Activated CD4-positive, alpha-beta T cell treated with anti-CD3 and anti-CD28 coated beads, Interleukin-2, amount 10 ng/mL, durations not matched to agents 24 days and 14 days (primary cell): Measurements from ENCODE around the gene NR0B2. TPM values are rescaled to one million over a fixed set of nuclear protein-coding genes. Genes with fewer than 3 reads are reported as not detected.
A peak's percentile ranks its signal among the peaks of the same experiment; 100 is the strongest.
"Not testable (repeated sequence)": the region's sequence is repeated elsewhere in the genome, so short reads cannot be mapped to it uniquely, and the experiment has no call there.

Experiments used
- DNase-seq: peaks from one replicate; pipeline ENCODE4 v3.0.0; 2022
- H3K27ac Mint-ChIP-seq: one replicate; pipeline ENCODE4 v1.8.0; 2022; ENCODE audit warnings: mild to moderate bottlenecking, mixed read lengths
- H3K27me3 Mint-ChIP-seq: one replicate; pipeline ENCODE4 v1.8.0; 2022; ENCODE audit warnings: mixed read lengths
- H3K36me3 Mint-ChIP-seq: one replicate; pipeline ENCODE4 v1.8.0; 2022; ENCODE audit warnings: low read depth, mild to moderate bottlenecking, mixed read lengths
- H3K4me1 Mint-ChIP-seq: one replicate; pipeline ENCODE4 v1.8.0; 2021; ENCODE audit warnings: mixed read lengths
- H3K4me3 Mint-ChIP-seq: one replicate; pipeline ENCODE4 v1.8.0; 2022; ENCODE audit warnings: mild to moderate bottlenecking, moderate library complexity, mixed read lengths
- H3K9me3 Mint-ChIP-seq: one replicate; pipeline ENCODE4 v1.8.0; 2021; ENCODE audit warnings: mixed read lengths
- intact Hi-C: fragments of 100-400 bp; cut with micrococcal nuclease; formaldehyde crosslinking; loops from one replicate; pipeline ENCODE4 v1.15.1; 2023
- total RNA-seq: library from RNA; stranded (reverse); gene quantifications from 2 replicates; pipeline ENCODE4 v1.2.3, GENCODE V29; 2022

Gene NR0B2
- total RNA-seq, 1 donor from 2014 or later, result not detected

DNA sequence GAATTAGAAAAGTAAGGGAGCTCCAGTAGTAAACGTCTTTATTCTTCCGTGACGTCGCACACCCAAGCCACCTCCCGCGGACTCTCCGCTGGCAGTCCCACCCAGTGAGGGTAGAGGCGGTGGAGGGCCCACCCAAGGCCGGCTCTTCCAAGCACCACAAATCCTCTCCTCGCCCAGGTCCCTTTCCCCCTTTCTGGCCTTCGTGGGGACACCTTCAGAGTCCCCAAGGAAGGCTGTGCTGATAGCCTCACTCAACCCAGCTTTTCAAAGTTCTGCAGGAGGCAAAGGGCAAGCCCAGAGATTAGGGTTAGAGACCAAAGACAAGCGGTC is 23.3 kb downstream of the NR0B2 start:
- peaks cover 22% of the 10 kb centered on the region for H3K4me1 Mint-ChIP-seq
- no peak for DNase-seq
- no peaks in the 10 kb centered on the region for H3K9me3 Mint-ChIP-seq
- H3K36me3 Mint-ChIP-seq, result peaks cover 52% of the 10 kb centered on the region
- peak overlapping the region; percentile 94 for H3K27ac Mint-ChIP-seq
- intact Hi-C loops, result loop anchor here (1.0 kb wide), 2 partner anchors 25 to 31 kb away; partner anchors contain the start of gene NUDC
- no peaks in the 10 kb centered on the region for H3K27me3 Mint-ChIP-seq
- peak overlapping the region; percentile 96 for H3K4me3 Mint-ChIP-seq

DNA sequence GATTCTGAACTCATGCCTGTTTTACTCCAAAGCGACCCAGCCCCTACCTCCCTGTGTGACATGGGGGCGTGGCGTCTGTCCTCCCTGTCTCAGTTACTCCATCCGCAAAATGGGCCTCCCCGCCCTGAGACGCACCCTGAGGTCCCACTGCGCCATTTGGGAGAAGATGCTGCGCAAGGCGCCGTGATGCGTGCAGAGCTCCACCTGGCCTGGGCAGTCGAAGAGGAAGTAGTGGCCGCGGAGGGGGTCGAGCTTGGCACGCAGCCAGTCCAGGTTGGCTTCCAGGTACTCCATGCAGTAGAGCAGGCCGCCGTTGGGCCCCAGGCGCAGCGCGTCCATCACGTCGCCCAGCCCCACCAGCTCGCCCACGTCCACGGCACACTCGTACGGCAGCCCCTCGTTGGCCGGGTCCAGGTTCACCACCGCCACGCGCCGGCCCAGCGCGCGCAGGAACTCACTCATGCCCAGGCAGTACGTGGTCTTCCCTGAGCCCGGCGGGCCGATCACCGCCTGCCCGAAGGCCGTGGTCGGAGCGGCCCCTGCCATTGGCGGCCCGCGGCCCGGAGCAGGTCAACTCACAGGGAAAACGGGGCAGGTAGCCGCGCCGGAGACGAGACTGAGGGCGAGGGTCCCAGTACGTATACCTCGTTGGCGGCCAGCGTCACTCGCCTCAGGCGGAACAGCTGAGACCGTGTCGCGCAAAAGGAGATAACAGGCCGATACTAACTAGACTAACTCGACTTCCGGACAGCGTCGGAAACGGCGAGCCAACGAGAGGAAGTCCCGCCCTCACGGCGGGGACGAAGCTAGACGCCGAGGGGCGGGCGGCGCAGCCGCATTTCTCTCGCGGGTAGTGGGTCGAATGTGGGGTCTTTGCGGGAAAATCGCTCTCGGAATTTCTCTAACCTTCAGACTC is 24.0 kb downstream of the NR0B2 start, which contains the start of gene GPN2:
TSS of gene GPN2 (minus strand) at position 733 of the 916 bp plus-strand sequence. CDS start at position 546, 187 bp downstream.
- Mint-ChIP-seq H3K4me3 (peak within 1 kb of the TSS; percentile 96), H3K4me1 (peaks cover 22% of the 10 kb centered on the region), H3K9me3 (no peaks in the 10 kb centered on the region), H3K36me3 (peaks cover 57% of the 10 kb centered on the region), H3K27ac (peak within 1 kb of the TSS; percentile 94), H3K27me3 (no peaks in the 10 kb centered on the region)
- intact Hi-C loops, result loop anchor here (1.0 kb wide), 2 partner anchors 25 to 31 kb away; partner anchors contain the start of gene NUDC
- peak; percentile 95 for DNase-seq

DNA sequence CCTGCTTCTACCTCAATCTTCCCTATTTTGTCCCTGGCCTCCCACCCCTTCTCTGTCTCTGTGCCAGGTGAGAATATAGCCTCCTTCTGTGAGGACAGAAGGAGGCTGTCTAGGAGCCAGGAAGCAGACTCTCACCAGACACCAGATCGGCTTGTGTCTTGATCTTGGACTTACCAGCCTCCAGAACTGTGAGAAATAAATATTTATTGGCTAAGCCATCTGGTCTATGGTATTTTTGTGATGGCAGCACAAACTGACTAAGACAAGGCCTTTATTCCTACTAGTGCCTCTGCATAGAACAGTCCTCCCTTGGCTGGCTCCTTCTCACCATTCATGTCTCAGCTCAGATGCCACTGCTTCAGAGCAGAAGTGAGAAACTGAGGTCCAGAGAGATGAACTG is 25.5 kb downstream of the NR0B2 start:
- intact Hi-C loops, result no loop called here
- H3K27ac Mint-ChIP-seq, result peak overlapping the region; percentile 29
- H3K36me3 Mint-ChIP-seq, result peaks cover 56% of the 10 kb centered on the region
- no peaks in the 10 kb centered on the region for H3K27me3 Mint-ChIP-seq
- peaks cover 19% of the 10 kb centered on the region for H3K4me1 Mint-ChIP-seq
- H3K4me3 Mint-ChIP-seq, result peak overlapping the region; percentile 96
- H3K9me3 Mint-ChIP-seq, result no peaks in the 10 kb centered on the region
- DNase-seq, result no peak

DNA sequence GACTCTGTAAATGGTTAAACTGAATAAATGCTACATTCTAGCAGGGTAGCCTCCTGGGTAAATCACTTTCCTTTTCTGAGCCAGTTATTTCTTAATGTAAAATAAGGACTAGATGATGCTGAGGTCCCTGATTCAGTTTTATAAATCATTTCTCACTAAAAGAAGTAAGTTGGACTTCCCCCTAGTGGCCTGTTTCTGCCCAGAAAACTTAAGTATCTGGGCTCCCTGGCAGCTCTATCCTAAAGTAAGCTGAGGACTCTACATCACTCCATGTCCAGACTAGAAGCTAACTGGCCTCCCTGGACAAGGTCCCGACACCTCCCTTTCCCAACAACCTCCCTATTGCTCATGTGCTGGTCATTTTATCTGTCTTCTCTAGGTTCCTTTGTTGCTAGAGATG is 26.6 kb downstream of the NR0B2 start:
- Mint-ChIP-seq H3K27me3 (no peaks in the 10 kb centered on the region), H3K36me3 (peaks cover 53% of the 10 kb centered on the region), H3K27ac (no peak overlapping the region), H3K4me1 (peaks cover 19% of the 10 kb centered on the region), H3K4me3 (peak overlapping the region; percentile 43), H3K9me3 (no peaks in the 10 kb centered on the region)
- intact Hi-C loops, result no loop called here
- DNase-seq, result peak; percentile 73

DNA sequence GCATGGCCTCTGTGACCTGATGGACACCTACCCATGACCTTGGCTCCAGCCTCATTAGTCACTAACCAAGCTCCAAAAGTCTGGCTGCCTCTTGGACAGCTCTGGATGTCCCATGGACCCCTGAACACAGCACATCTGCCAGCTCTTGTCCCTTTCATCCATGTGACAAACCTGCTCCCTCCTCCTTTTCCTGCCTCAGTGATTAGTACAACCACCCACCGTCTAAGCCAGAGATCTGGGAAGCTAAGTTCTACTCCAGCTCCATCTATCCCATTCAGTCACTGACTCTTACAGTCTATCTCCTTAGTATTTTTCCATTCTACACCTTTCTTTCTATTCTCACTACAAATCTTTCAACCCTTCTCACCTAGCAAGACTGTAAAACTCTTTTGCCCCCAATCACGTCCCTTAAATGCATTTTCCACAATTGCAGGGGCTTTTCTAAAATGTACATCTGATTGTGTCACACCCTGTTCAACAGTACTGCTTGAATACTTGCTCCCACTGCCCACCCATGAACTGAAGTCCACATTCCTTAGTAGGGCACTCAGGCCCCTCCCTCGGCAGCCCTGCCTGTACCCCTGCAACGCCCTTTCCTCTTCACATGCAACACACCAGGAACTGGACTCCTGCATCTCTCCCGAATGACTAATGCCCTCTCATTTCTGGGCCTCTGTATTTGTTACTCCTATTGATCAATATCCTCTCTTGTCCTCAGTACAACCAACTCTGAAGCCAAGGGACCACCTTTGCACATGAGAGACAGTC is 30.9 kb downstream of the NR0B2 start:
- H3K4me3 Mint-ChIP-seq, result no peak overlapping the region
- peaks cover 45% of the 10 kb centered on the region for H3K36me3 Mint-ChIP-seq
- no peaks in the 10 kb centered on the region for H3K9me3 Mint-ChIP-seq
- no peak overlapping the region for H3K27ac Mint-ChIP-seq
- intact Hi-C loops, result no loop called here
- H3K27me3 Mint-ChIP-seq, result no peaks in the 10 kb centered on the region
- peaks cover 2% of the 10 kb centered on the region for H3K4me1 Mint-ChIP-seq
- DNase-seq, result no peak

DNA sequence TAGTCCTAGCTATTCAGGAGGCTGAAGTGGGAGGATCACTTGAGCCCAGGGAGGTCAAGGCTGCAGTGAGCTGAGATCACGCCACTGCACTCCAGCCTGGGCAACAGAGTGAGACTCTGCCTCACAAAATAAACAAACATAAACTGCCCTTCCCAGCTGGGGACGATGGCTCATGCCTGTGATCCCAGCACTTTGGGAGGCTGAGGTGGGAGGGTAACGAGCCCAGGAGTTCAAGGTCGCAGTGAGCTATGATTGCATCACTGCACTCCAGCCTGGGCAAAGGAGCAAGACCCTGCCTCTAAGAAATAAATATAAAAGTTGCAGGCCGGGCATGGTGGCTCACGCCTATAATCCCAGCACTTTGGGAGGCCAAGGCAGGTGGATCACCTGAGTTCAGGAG is 32.2 kb downstream of the NR0B2 start:
- H3K4me3 Mint-ChIP-seq, intact Hi-C loops, H3K27ac Mint-ChIP-seq, H3K27me3 Mint-ChIP-seq, H3K4me1 Mint-ChIP-seq, DNase-seq, H3K9me3 Mint-ChIP-seq: not testable (repeated sequence)
- H3K36me3 Mint-ChIP-seq, result peaks cover 44% of the 10 kb centered on the region

DNA sequence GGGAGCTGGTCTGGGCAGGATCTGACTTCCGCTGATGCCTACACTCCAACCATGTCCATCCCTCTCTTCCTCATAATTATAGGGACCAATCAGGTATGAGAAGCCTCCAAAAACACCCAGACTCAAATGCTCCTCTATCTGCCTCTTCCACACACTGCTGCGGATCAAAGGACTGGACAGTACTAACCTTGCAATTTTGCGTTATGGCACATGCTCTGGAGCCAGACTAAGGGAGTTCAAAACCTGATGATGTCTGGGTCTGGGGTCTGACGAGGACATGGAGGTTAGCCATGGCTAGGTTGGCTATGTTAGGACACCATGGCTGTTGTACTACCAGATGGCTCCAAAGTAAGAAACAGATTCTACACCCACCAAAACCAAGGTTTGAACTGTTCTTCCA is 34.0 kb downstream of the NR0B2 start:
- no peak overlapping the region for H3K4me3 Mint-ChIP-seq
- DNase-seq, result no peak
- peaks cover 2% of the 10 kb centered on the region for H3K4me1 Mint-ChIP-seq
- no peaks in the 10 kb centered on the region for H3K27me3 Mint-ChIP-seq
- H3K9me3 Mint-ChIP-seq, result no peaks in the 10 kb centered on the region
- no peak overlapping the region for H3K27ac Mint-ChIP-seq
- intact Hi-C loops, result loop anchor here (2.0 to 5.0 kb wide), 2 partner anchors 69 to 87 kb away; no protein-coding TSS in a partner anchor
- H3K36me3 Mint-ChIP-seq, result peaks cover 38% of the 10 kb centered on the region

DNA sequence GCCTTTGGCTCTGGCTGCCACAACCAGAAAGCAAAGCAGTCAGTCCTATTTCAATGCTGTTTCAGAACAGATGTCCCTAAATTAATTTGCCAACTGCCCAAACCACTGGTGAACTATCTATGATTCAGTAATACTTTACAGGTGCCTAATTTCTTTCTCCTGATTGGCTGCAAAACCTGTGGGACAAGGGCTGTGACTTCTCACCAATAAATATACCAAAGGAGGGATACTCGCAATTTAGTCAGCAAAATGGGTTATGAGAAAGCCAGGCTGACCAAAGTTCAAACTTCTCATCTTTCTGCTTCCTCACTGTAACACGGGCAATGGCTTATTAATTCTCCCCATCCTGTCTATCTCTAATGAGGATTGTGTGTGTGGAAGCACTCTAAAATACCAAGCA is 36.4 kb downstream of the NR0B2 start:
- Mint-ChIP-seq H3K4me1 (peaks cover 2% of the 10 kb centered on the region), H3K27me3 (no peaks in the 10 kb centered on the region), H3K36me3 (peaks cover 18% of the 10 kb centered on the region), H3K9me3 (no peaks in the 10 kb centered on the region), H3K4me3 (no peak overlapping the region), H3K27ac (no peak overlapping the region)
- no peak for DNase-seq
- intact Hi-C loops, result loop anchor here (5.0 kb wide), 1 partner anchor 85 kb away; no protein-coding TSS in a partner anchor

DNA sequence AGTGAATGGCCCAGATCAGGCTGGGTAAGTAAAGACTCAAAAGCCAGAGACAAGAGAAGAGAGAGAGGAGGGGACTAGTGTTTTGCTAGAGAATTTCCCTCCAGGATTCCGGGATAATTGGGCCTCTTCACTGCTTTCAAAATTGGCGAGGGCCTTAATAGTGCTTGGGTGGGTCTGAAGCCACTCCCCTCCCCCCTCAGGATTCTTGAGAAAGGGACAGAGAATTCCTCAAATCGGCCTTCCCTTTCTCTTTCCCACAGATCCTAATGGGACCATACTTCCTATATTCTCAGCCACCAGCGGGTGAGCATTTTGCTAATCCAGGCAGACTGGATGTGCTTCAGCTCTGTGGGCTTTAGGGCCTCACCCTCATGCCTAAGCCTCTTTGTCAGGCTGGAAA is 38.9 kb downstream of the NR0B2 start:
- peaks cover 2% of the 10 kb centered on the region for H3K4me1 Mint-ChIP-seq
- intact Hi-C loops, result loop anchor here (5.0 kb wide), 1 partner anchor 83 kb away; no protein-coding TSS in a partner anchor
- no peaks in the 10 kb centered on the region for H3K27me3 Mint-ChIP-seq
- H3K27ac Mint-ChIP-seq, result no peak overlapping the region
- no peak for DNase-seq
- no peak overlapping the region for H3K4me3 Mint-ChIP-seq
- peaks cover 13% of the 10 kb centered on the region for H3K36me3 Mint-ChIP-seq
- no peaks in the 10 kb centered on the region for H3K9me3 Mint-ChIP-seq

DNA sequence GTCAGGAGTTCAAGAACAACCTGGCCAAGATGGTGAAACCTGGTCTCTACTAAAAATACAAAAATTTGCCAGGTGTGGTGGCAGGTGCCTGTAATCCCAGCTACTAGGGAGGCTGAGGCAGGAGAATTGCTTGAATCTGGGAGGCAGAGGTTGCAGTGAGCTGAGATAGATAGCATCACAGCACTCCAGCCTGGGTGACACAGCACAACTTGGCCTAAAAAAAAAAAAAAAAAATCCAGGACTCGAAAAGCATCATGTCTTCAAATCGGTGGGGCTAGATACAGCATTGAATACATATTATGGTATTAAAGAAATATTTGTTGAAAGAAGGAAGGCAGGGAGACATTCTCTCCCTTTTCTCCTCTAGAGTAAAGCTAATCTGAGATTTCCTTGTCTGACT is 40.7 kb downstream of the NR0B2 start:
- H3K4me3 Mint-ChIP-seq, DNase-seq, H3K4me1 Mint-ChIP-seq, H3K9me3 Mint-ChIP-seq, intact Hi-C loops, H3K36me3 Mint-ChIP-seq, H3K27ac Mint-ChIP-seq, H3K27me3 Mint-ChIP-seq: not testable (repeated sequence)

DNA sequence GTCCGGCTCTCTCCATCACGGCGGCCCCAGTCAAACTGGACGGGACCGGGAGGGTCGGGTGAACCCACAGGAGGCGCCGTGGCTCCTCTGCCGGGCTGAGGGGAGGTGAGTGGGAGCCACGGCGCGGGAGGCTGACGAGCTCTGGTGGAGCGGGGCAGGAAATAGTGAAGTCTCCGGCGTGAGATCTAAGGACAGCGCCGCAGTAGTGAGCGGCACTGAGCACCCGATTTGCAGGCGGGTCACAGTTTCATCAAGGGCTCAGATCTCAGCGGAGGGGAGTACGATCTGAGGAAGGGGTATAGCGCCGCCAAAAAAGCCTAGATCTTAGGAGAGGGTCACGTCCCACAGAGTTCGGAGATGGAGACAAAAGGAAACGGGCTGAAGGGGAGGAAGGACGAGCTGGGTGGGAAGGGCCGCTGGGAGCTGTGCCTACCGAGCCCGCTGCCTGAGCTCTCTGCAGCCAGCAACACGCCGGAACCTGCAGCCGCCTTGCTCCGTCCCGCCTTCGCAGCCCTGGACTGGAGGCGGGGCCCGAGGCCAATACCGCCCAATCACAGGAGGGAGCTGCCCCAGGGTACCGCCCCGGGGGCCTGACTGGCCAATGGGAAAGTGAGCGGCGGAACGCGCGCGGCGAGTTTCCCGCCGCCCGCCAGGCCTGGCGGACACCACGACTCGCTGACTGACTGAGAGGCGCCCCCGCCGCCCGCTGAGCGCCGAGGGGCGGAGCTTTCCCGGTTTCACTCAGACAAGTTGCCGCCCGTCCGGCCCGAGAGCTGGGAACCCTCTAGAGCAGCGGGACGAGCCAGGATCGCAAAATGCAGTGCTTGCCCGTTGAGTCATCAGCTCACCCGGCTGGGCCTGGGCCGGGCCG is 48.9 kb downstream of the NR0B2 start:
- H3K4me1 Mint-ChIP-seq, result peaks cover 28% of the 10 kb centered on the region
- H3K9me3 Mint-ChIP-seq, result no peaks in the 10 kb centered on the region
- no peaks in the 10 kb centered on the region for H3K36me3 Mint-ChIP-seq
- peak overlapping the region; percentile 89 for H3K4me3 Mint-ChIP-seq
- H3K27ac Mint-ChIP-seq, result peak overlapping the region; percentile 90
- DNase-seq, result peak; percentile 99
- no peaks in the 10 kb centered on the region for H3K27me3 Mint-ChIP-seq
- intact Hi-C loops, result loop anchor here (1.0 to 2.0 kb wide), 4 partner anchors 12 to 78 kb away; partner anchors contain the start of genes GPN2, PIGV and ZDHHC18

DNA sequence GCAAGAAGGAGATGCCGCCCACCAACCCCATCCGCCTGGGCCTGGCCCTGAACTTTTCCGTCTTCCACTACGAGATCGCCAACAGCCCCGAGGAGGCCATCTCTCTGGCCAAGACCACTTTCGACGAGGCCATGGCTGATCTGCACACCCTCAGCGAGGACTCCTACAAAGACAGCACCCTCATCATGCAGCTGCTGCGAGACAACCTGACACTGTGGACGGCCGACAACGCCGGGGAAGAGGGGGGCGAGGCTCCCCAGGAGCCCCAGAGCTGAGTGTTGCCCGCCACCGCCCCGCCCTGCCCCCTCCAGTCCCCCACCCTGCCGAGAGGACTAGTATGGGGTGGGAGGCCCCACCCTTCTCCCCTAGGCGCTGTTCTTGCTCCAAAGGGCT is 50.1 kb downstream of the NR0B2 start:
- Mint-ChIP-seq H3K4me3 (peak overlapping the region; percentile 89), H3K4me1 (peaks cover 28% of the 10 kb centered on the region), H3K9me3 (no peaks in the 10 kb centered on the region), H3K27me3 (no peaks in the 10 kb centered on the region), H3K27ac (no peak overlapping the region), H3K36me3 (no peaks in the 10 kb centered on the region)
- DNase-seq, result no peak
- intact Hi-C loops, result loop anchor here (2.0 kb wide), 2 partner anchors 37 to 77 kb away; partner anchors contain the start of genes PIGV and ZDHHC18
